Heart left ventricle (tissue), 13 donors: Measurements from ENCODE around the gene TGFB3.

Experiments used
- CTCF ChIP-seq, 12 donors: fragments of 200-600 bp; sonication (generic) in 4 of 12; IDR thresholded peaks; one replicate each; pipeline versions ENCODE4 v1.5.0 to v1.8.0; 2018 to 2022; ENCODE audit warnings: antibody characterized with exemption in 12 of 12, mild to moderate bottlenecking in 5 of 12
- POLR2A ChIP-seq, 2 donors: fragments of 450-650 bp; IDR thresholded peaks; one replicate each; pipeline ENCODE4 v1.6.1; 2017; ENCODE audit warnings: antibody characterized with exemption in 2 of 2, mild to moderate bottlenecking in 2 of 2, moderate library complexity in 2 of 2
- donor health status: ischemic (EF 13 %, LVEDD 7.1; RV severe dilation, severe dysfunction).
- donor health status: DM: no; HTN: yes; CAD: no.
- donor health status: DM: no; HTN: no; CAD: no.
- donor health status: ischemic (EF 25% LVEDD 6.9; RV normal size, moderate dysfunction).
- donor health status: ischemic (EF 25% LVEDD 5.7; RV mildly dilated, moderate dysfunction).
- donor health status: ischemic (EF 35%, LVEDD 5.7; RV mildly dilated, moderate dysfunction).
- donor health status: nonischemic (EF 11% LVEDD 7.7; RV severe dilation, severe dysfunction).
- donor health status: DM: yes; HTN: yes; CAD: no.
- donor health status: PGD.
- donor health status: ischemic (EF 29% LVEDD 5.4; RV normal size, mild dysfunction).
- donor health status: nonischemic (EF 23%, LVEDD 6.1; RV moderate dilation, normal function).

- no peak for TF ChIP-seq CTCF (IDR thresholded peaks at IDR 0.05)
- no peak for TF ChIP-seq POLR2A (IDR thresholded peaks at IDR 0.05)
Measured at GRCh38 chr14:75984674-75985073, 2.9 kb upstream of the TGFB3 start.
